OCI-M2 (cell line): Measurements from ENCODE around the gene KLHL28.

ENCODE experiments used
- DNase-seq: peaks from one replicate; lab custom pipeline; 2025; ENCODE audit not compliant: unreplicated experiment; lab: John Stamatoyannopoulos, UW

The KLHL28 gene

GRCh38 chr14:44960646-44961045 is 1.1 kb downstream of the KLHL28 start:
- DNase-seq = no peak

DNA sequence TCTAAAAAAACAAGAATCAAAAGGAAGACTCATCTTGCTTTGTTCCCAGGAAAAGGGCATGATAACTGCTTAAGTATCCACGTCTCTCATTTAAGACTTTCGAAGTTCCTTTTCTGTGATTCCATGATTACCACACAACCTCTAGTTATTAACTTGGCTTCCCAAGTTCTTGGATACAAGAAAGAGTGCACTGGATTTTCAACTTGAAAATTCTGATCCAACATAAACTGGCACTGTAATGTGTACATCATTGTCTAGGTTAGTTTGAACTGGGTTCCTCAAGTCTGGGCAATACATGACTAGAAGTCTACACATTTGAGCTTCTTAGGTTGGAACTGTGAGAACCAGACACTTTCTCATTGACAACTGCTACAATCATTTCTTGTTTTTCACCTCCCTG is 1.6 kb downstream of the KLHL28 start:
- no peak for DNase-seq

DNA sequence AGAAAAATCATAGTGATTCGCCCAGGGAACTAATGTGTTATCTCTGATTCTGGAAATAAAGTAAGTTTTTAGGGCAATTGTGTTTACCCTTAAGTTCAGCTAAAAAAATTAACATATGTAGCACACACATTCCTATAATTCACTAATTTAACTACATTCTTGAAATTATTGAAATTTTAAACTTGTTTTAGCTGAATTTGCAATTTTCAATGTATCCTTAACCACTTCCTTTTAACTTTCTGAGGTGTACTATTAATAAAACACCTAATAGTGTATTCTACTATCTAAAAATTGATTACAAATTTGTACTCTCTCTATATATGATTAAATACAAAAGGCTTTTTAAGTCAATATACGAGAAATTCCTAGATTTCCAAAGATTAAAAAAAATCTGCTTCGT is 2.2 kb downstream of the KLHL28 start:
- no peak for DNase-seq

GRCh38 chr14:44956866-44957265 is 4.9 kb downstream of the KLHL28 start:
- DNase-seq = no peak

DNA sequence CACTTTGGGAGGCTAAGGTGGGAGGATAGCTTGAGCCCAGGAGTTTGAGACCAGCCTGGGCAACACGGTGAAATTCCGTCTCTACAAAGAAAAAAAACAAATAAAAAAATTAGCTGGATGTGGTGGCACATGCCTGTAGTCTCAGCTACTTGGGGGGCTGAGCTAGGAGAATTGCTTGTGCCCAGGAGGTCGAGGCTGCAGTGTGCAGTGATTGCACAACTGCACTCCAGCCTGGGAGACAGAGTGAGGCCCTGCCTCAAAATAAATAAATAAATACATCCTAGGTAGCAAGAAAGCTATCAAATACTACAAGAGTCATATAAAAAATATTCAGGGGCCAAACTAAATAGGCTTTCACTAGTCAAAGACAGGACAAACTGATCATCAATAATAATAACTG is 6.2 kb downstream of the KLHL28 start:
- no peak for DNase-seq

DNA sequence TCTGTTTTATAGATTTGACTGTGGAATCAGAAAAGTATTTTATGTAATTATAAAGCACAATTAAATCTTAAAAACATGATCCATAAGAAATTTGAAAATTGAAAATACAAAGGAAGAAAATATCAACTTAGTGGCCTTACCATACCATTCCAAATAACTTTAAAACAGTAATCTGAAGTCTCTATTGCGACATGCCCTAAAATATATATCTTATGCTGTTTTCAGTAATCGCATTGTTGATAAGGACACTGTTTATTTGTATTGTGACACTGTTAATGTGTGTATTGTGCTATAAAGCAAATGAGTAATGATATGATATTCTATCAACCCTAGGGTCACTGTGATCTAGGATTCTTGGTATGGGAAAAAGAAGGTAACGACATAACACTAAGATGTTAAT is 7.0 kb downstream of the KLHL28 start:
- no peak for DNase-seq

DNA sequence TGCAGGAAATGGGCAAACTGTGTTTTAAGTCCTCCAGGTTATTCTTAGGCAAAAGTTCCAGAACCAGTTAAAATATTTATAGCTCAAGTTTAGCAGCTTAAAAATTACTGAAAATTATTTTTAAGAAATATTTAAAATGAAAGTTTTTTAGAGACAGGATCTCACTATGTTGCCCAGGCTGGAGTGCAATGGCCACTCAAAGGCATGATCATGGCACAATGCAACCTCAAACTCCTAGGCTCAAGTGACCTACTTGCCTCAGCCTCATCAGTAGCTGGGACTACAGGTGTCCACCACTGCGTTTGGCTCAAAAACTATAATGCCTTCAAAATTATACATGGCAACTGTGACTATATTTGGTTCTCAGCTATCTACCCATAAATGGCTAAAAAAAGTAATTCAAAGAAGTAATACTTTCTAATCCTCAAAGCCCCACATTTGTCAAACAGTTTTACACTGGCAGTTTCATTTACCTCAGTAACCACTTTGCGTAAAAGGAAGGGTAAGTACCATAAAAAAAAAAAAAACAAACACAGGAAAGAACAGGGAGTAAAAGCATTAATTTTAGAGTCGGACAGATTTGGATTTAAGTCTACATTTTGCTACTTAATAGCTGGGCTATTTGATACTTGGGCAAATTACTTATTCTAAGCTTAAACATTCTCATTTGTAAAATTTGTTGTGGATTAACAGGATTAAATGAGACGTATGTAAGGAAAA is 9.2 kb downstream of the KLHL28 start:
- no peak for DNase-seq

GRCh38 chr14:44951051-44951450 is 10.7 kb downstream of the KLHL28 start:
- no peak for DNase-seq

- DNase-seq = no peak
Measured at GRCh38 chr14:44945264-44945663, 16.5 kb downstream of the KLHL28 start.

DNA sequence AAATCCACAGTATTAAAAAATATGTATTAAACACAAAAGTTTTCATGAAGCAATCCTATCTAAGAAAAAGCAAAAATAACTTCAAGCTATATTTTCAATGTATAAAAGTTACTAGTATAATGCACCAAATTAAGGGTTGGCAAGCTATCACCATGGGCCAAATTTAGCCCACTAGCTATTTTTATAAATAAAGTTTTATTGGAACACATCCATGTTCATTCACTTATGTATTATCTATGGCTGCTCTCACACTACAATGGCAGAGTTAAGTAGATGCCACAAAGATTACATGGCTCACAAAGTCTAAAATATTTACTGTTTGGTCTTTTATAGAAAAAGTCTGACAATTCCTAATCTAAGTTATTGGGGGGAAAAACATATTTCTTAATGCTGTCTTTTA is 17.6 kb downstream of the KLHL28 start:
- no peak for DNase-seq

- no peak for DNase-seq
Measured at GRCh38 chr14:44942436-44942835, 19.3 kb downstream of the KLHL28 start.

- DNase-seq = no peak
Measured at GRCh38 chr14:44941591-44941990, 20.2 kb downstream of the KLHL28 start.

DNA sequence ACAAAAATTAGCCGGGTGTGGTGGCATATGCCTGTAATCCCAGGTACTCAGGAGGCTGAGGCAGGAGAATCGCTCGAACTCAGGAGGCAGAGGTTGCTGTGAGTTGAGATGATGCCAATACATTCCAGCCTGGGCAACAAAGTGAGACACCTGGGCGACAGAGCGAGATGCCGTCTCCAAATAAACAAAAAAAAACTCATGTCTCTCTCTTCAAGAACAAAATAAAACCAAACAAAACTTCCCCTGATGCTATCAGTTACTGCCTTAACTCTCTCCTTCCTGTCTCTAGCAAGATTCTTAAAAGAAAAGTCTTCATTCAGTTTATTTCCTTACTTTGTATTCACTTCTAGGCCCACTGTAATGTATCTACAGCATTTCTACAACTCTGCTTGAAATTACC is 20.8 kb downstream of the KLHL28 start:
- no peak for DNase-seq

DNA sequence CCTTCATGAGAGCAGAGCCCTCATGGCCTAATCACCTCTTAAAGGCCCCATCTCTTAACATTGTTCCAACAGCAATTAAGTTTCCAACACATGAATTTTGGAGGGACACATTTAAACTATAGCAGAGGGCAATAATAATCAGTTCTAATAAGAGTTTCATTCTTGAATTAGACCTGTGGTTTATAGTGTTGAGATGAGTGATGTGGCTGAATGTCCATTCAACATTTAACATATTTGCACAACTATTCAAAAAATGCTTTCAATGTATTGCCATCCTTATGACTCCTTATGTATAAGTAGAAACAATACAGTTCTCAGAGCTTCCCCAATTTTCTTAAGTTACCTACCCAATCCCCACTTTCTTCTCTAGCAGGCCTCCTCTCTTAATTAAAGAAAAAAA is 21.5 kb downstream of the KLHL28 start:
- no peak for DNase-seq

DNA sequence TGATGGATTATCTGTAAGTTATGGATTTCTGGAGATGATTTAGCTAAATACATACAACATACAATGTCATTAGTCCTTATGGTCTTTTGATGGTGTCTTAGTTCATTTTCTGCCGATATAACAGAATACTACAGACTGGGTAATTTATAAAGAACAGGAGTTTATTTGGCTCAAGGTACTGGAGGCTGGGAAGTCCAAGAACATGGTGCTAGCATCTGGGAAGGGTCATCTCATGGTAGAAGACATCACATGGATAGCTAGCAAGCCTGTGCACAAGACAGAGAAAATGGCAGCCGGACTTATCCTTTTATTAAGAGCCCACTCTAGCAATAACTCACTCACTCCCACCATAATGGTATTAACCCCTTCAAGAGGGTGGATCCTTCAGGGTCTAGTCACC is 24.2 kb downstream of the KLHL28 start:
- DNase-seq = no peak

GRCh38 chr14:44935155-44935554 is 26.6 kb downstream of the KLHL28 start:
- no peak for DNase-seq

- no peak for DNase-seq
Measured at GRCh38 chr14:44928793-44929192, 33.0 kb downstream of the KLHL28 start.

DNA sequence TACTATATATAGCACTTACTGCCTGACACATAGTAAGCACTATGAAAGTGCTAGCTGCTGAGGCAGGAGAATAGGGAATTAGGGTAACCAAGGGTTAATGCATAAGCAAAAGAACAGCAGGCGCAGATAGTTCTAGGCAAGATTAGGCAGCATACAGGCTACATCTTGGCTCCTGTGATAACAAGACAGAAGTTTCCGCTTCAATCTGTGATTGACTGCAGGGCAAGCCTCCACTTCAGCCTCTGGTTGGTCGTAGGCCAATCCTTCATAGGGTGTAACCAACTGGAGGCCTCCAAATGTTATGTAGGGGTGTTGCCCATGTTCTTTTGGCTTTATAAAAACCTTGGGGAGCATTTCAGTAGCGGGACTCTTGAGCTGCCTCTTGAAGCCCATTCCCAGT is 46.9 kb downstream of the KLHL28 start:
- no peak for DNase-seq

DNA sequence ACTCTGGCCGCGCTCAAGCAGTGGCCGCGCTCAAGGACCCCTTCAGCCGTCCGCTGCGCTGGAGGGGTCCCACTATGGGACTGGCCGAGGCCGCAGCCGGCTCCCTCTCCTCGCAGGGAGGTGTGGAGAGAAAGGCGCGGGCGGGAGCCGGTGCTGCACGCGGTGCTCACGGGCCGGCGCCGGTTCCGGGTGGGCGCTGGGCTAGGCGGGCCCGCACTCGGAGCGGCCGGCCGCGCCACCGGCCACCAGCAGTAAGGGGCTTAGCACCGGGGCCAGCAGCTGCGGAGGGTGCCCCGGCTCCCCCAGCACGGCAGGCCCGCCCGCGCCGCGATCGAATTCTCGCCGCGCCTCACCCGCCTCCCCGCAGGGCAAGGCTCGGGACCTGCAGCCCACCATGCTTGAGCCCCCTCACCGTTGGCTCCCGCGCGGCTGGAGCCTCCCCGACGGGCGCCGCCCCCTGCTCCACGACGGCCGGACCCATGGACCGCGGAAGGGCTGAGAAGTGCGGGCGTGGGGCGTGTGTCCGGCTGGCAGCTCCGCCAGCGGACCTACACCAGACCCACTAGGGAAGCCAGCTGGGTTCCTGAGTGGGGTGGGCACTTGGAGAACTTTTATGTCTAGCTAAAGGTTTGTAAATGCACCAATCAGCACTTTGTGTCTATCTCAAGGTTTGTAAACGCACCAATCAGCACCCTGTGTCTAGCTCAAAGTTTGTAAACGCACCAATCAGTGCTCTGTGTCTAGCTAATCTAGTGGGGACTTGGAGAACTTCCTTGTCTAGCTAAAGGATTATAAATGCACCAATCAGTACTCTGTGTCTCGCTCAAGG is 49.5 kb downstream of the KLHL28 start:
- DNase-seq = no peak

DNA sequence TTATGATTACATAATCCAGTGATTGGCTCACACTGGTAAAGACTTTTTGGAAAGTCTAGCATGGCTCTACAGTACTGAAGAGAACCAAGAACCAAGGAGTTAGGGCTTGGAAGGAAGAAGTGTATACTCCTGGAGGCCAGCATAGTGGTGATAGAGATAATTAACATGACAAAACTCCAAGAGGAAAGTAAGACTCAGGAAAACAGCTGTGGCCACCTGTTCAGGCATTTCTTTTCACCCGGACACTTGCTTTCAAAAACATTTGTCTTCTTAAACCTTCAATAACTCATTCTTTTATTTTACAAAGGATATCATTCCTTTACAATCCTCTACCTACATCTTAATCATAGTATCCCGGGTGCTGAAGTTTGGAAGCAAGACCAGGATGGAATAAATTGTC is 50.9 kb downstream of the KLHL28 start:
- DNase-seq = no peak

- no peak for DNase-seq
Measured at GRCh38 chr14:44901696-44902095, 60.1 kb downstream of the KLHL28 start.

DNA sequence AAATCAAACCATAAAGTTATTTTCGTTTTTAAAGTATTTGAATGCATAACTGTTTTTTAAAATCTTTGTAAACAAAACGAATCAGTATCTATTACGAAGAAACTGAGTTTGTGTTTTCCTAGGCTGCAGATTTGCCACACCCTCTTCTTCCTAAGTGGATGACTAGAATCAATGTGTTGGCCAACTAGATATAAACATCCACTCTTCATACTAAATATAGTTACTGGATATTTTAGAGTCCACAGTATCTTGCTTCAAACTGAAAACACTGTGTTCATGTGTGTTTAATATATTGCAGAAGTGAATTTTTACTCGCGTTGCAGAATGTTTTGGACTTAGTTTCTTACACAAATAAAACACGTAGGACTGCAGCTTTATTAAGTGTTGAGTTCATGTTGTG is 63.2 kb downstream of the KLHL28 start:
- no peak for DNase-seq

- no peak for DNase-seq
Measured at GRCh38 chr14:44897845-44898151, 63.9 kb downstream of the KLHL28 start.
